HFF-Myc (cell line): ENCODE results near the gene UTP4.
"Not testable (repeated sequence)": the region's sequence is repeated elsewhere in the genome, so short reads cannot be mapped to it uniquely, and the experiment has no call there.

Experiments
- DNase-seq: peaks from one replicate; pipeline ENCODE4 v3.0.0-alpha.2; 2011; ENCODE audit warnings: low read depth; ENCODE audit errors: extremely low read depth
- H3K4me3 ChIP-seq: replicated peaks from 2 replicates; pipeline ENCODE4 v1.5.1; 2011; ENCODE audit warnings: low read depth, mild to moderate bottlenecking, control low read depth, low read length
- CTCF ChIP-seq: IDR thresholded peaks from 2 replicates; pipeline ENCODE4 v1.5.1; 2012; ENCODE audit warnings: mild to moderate bottlenecking, low read depth, low read length, control low read depth; ENCODE audit errors: missing control alignments

Gene UTP4

GRCh38 chr16:69131167-69131838 is 1.1 kb upstream of the UTP4 start:
- no peak for TF ChIP-seq CTCF
- no peak for DNase-seq

GRCh38 chr16:69131839-69132423 is 518 bp upstream of the UTP4 start:
- TF ChIP-seq CTCF = no peak
- no peak for DNase-seq

More at GRCh38 chr16:69131167-69131838, 1.1 kb upstream of the UTP4 start:
- H3K4me3 ChIP-seq = peak overlapping the region; percentile 99

GRCh38 chr16:69133373-69133954 is 1.0 kb downstream of the UTP4 start:
- no peak for TF ChIP-seq CTCF
- H3K4me3 ChIP-seq = peak overlapping the region; percentile 99
- DNase-seq = no peak

More at GRCh38 chr16:69131839-69132423, 518 bp upstream of the UTP4 start:
- peak overlapping the region; percentile 99 for H3K4me3 ChIP-seq

- TF ChIP-seq CTCF = no peak
- no peak overlapping the region for H3K4me3 ChIP-seq
- no peak for DNase-seq
Observed at GRCh38 chr16:69138608-69139007, 6.2 kb downstream of the UTP4 start.

- not testable (repeated sequence) for H3K4me3 ChIP-seq, DNase-seq
Observed at GRCh38 chr16:69139464-69139863, 7.0 kb downstream of the UTP4 start.

- DNase-seq = no peak
- no peak overlapping the region for H3K4me3 ChIP-seq
- TF ChIP-seq CTCF = no peak
Observed at GRCh38 chr16:69141014-69141413, 8.6 kb downstream of the UTP4 start.

GRCh38 chr16:69141936-69142335 is 9.5 kb downstream of the UTP4 start:
- H3K4me3 ChIP-seq = no peak overlapping the region
- DNase-seq = no peak
- TF ChIP-seq CTCF = no peak
